ENCODE results near the gene SEMA5A.

GRCh38 chr5:9464478-9464877 lies 81.4 kb downstream of the SEMA5A start:
- TF ChIP-seq CTCF (IDR thresholded peaks at IDR 0.05) (no peak), POLR2AphosphoS5 (IDR thresholded peaks at IDR 0.05) (no peak), POLR2A (IDR thresholded peaks at IDR 0.05) (no peak)
